A549 treated with AZD9567 at 1 μM for 4 hours (cell line): Measurements from ENCODE around the gene FGF2. TPM values are rescaled to one million over a fixed set of nuclear protein-coding genes. Genes with fewer than 3 reads are reported as not detected.

Source experiments
- total RNA-seq: library from RNA; stranded (reverse); fragments of 200-300 nt; extraction: Qiagen RNA extraction; gene quantifications from 5 replicates; pipeline ENCODE4 v1.2.3, GENCODE V29; 2022; ENCODE audit not compliant: insufficient read depth

Gene FGF2
- 27.2 to 49.9 TPM (median 43.3 TPM) in 5 replicates for total RNA-seq

GRCh38 chr4:122826553-122827257 lies at the start of gene FGF2:
TSS of gene FGF2 (plus strand) at chr4:122826831. CDS start at chr4:122827175, 344 bp downstream.

DNA sequence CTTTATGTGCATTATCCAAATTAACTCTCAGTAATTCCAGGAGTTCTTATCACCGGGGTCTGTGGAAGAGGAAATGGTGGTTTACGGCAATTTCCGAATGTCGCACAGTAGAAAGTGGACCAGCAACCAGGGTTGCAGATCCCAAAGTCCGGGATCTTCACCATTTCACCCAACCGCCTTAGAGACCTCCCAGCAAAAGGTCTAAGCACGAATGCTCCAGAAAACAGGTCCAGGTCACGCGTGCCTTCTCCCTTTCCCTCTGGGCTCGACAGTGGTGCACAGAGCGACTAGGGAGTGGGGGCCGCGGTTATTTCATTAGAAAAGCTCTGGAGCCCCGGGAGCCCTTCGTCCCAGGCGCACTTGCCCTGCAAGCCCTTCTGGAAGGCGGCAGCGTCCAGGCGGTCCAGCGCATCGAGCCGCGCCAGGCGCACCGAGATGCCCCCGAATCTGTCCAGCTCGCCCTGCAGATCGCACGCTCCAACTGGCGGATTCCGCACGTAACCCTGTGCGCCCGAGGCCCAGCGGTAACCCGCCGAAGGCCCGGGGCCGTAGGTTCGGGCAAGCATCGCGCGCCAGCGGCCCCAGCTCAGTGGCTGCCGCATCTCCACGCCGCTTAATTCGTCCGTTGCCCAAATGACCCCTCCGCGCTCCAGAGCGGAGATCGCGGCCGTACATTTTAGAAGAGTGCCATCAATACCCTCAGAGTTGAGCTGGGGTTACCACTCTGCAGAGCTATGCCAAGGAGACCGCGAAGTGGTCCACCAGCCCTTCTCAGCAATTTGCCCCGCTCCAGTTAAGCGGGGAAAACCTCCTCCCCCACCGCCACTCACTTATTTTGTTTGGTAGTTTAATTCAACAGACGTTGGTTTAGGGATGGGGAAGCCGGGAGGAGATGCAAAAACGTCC lies 95.6 kb downstream of the FGF2 start, which contains the start of gene NUDT6:
Gene NUDT6, minus strand, starts transcription at position 627 of the 906 bp plus-strand sequence. Its CDS starts 25 bp downstream, at position 602.

Other genes with a start within 250 kb of the FGF2 start
- not detected in 5 replicates for gene IL21, start 205.8 kb upstream of the FGF2 start, total RNA-seq
- gene BBS12, start 94.1 kb upstream of the FGF2 start, total RNA-seq = 2.4 to 4.4 TPM (median 3.0 TPM) in 5 replicates
- 5.6 to 7.7 TPM (median 6.8 TPM) in 5 replicates for gene NUDT6, start 95.8 kb downstream of the FGF2 start, total RNA-seq